Stimulated activated naive CD8-positive, alpha-beta T cell treated with anti-CD3 and anti-CD28 coated beads, Interleukin-15, amount 100 ng/mL, for 72 hours (primary cell): Measurements from ENCODE around the gene FGFR2.

ENCODE experiments used
- ATAC-seq: fragments of 150-1000 bp; cut with Tn5 transposase; 2 replicates; pipeline ENCODE4 v1.10.0; 2021; ENCODE audit warnings: mild to moderate bottlenecking, moderate library complexity
- DNase-seq, 2 donors: peaks; one replicate each; pipeline ENCODE4 v3.0.0; 2021 to 2022
- H3K27ac Mint-ChIP-seq, 2 donors: one replicate each; pipeline ENCODE4 v1.8.0; 2022; ENCODE audit warnings: mild to moderate bottlenecking in 2 of 2, mixed read lengths in 2 of 2, moderate library complexity in 2 of 2
- H3K27me3 Mint-ChIP-seq: one replicate; pipeline ENCODE4 v1.8.0; 2022; ENCODE audit warnings: mixed read lengths
- H3K4me1 Mint-ChIP-seq: one replicate; pipeline ENCODE4 v1.8.0; 2022; ENCODE audit warnings: mild to moderate bottlenecking, mixed read lengths
- H3K4me3 Mint-ChIP-seq, 2 donors: one replicate each; pipeline ENCODE4 v1.8.0; 2022; ENCODE audit warnings: mild to moderate bottlenecking in 2 of 2, mixed read lengths in 2 of 2, moderate library complexity in 1 of 2
- H3K9me3 Mint-ChIP-seq, 2 donors: one replicate each; pipeline ENCODE4 v1.8.0; 2022; ENCODE audit warnings: mixed read lengths in 2 of 2

The FGFR2 gene

GRCh38 chr10:121597504-121598262 lies 561 bp downstream of the FGFR2 start:
- Mint-ChIP-seq H3K4me3 (no peak overlapping the region), H3K9me3 (no peaks in the 10 kb centered on the region), H3K4me1 (peaks cover 8% of the 10 kb centered on the region), H3K27ac (no peak overlapping the region), H3K27me3 (peaks cover 78% of the 10 kb centered on the region)
- DNase-seq (no peak), ATAC-seq (peak; percentile 28)

- Mint-ChIP-seq H3K4me3 (peak overlapping the region; percentile 34 to 58), H3K9me3 (no peaks in the 10 kb centered on the region), H3K27ac (no peak overlapping the region), H3K4me1 (peaks cover 8% of the 10 kb centered on the region), H3K27me3 (peaks cover 78% of the 10 kb centered on the region)
- no peak for DNase-seq
- ATAC-seq, result no peak
These were observed 1.3 kb downstream of the FGFR2 start for GRCh38 chr10:121596689-121597503.

- Mint-ChIP-seq H3K4me3 (peak overlapping the region in 1 of 2 donors; percentile 58), H3K27me3 (peaks cover 71% of the 10 kb centered on the region), H3K9me3 (no peaks in the 10 kb centered on the region), H3K4me1 (peaks cover 8% of the 10 kb centered on the region), H3K27ac (no peak overlapping the region)
- ATAC-seq (no peak), DNase-seq (no peak)
These were observed 2.2 kb downstream of the FGFR2 start for GRCh38 chr10:121595806-121596688.

- Mint-ChIP-seq H3K9me3 (no peaks in the 10 kb centered on the region), H3K4me3 (no peak overlapping the region), H3K27ac (no peak overlapping the region), H3K4me1 (peaks cover 8% of the 10 kb centered on the region), H3K27me3 (peaks cover 64% of the 10 kb centered on the region)
- ATAC-seq (no peak), DNase-seq (no peak)
These were observed 2.9 kb downstream of the FGFR2 start for GRCh38 chr10:121595351-121595805.

GRCh38 chr10:121594623-121595350 lies 3.5 kb downstream of the FGFR2 start:
- H3K4me1 Mint-ChIP-seq, result peaks cover 8% of the 10 kb centered on the region
- ATAC-seq, result no peak
- H3K27ac Mint-ChIP-seq, result no peak overlapping the region
- H3K9me3 Mint-ChIP-seq, result no peaks in the 10 kb centered on the region
- DNase-seq, result no peak
- H3K27me3 Mint-ChIP-seq, result peaks cover 58% of the 10 kb centered on the region
- H3K4me3 Mint-ChIP-seq, result no peak overlapping the region

GRCh38 chr10:121594076-121594475 lies 4.2 kb downstream of the FGFR2 start:
- H3K4me1 Mint-ChIP-seq, result peaks cover 8% of the 10 kb centered on the region
- ATAC-seq (no peak), DNase-seq (no peak)
- H3K9me3 Mint-ChIP-seq, result no peaks in the 10 kb centered on the region
- H3K27me3 Mint-ChIP-seq, result peaks cover 51% of the 10 kb centered on the region
- H3K4me3 Mint-ChIP-seq, result no peak overlapping the region
- no peak overlapping the region for H3K27ac Mint-ChIP-seq

- peaks cover 45% of the 10 kb centered on the region for H3K27me3 Mint-ChIP-seq
- no peaks in the 10 kb centered on the region for H3K9me3 Mint-ChIP-seq
- H3K4me1 Mint-ChIP-seq, result peaks cover 8% of the 10 kb centered on the region
- H3K27ac Mint-ChIP-seq, result no peak overlapping the region
- ATAC-seq (no peak), DNase-seq (no peak)
- H3K4me3 Mint-ChIP-seq, result no peak overlapping the region
These were observed 4.8 kb downstream of the FGFR2 start for GRCh38 chr10:121593281-121594075.

- ATAC-seq (no peak), DNase-seq (no peak)
- no peak overlapping the region for H3K27ac Mint-ChIP-seq
- H3K4me1 Mint-ChIP-seq, result peaks cover 8% of the 10 kb centered on the region
- H3K4me3 Mint-ChIP-seq, result no peak overlapping the region
- H3K27me3 Mint-ChIP-seq, result peaks cover 46% of the 10 kb centered on the region
- H3K9me3 Mint-ChIP-seq, result peaks cover 0 to 8% of the 10 kb centered on the region in 2 donors
These were observed 5.9 kb downstream of the FGFR2 start for GRCh38 chr10:121592155-121592890.

GRCh38 chr10:121591186-121591585 lies 7.1 kb downstream of the FGFR2 start:
- Mint-ChIP-seq H3K27ac (no peak overlapping the region), H3K27me3 (peaks cover 43% of the 10 kb centered on the region), H3K9me3 (peaks cover 0 to 8% of the 10 kb centered on the region in 2 donors), H3K4me3 (no peak overlapping the region), H3K4me1 (no peaks in the 10 kb centered on the region)
- no peak for ATAC-seq
- DNase-seq, result no peak

GRCh38 chr10:121590772-121591171 lies 7.5 kb downstream of the FGFR2 start:
- no peak overlapping the region for H3K27ac Mint-ChIP-seq
- no peak overlapping the region for H3K4me3 Mint-ChIP-seq
- no peak for DNase-seq
- peaks cover 39% of the 10 kb centered on the region for H3K27me3 Mint-ChIP-seq
- peaks cover 0 to 8% of the 10 kb centered on the region in 2 donors for H3K9me3 Mint-ChIP-seq
- H3K4me1 Mint-ChIP-seq, result no peaks in the 10 kb centered on the region
- no peak for ATAC-seq

GRCh38 chr10:121589553-121589952 lies 8.7 kb downstream of the FGFR2 start:
- no peak for DNase-seq
- no peak for ATAC-seq
- Mint-ChIP-seq H3K27me3 (peaks cover 27% of the 10 kb centered on the region), H3K4me3 (no peak overlapping the region), H3K9me3 (peaks cover 0 to 8% of the 10 kb centered on the region in 2 donors), H3K27ac (no peak overlapping the region), H3K4me1 (no peaks in the 10 kb centered on the region)

GRCh38 chr10:121583857-121584256 lies 14.4 kb downstream of the FGFR2 start:
- Mint-ChIP-seq H3K9me3 (peaks cover 0 to 8% of the 10 kb centered on the region in 2 donors), H3K4me1 (no peaks in the 10 kb centered on the region), H3K27me3 (peaks cover 11% of the 10 kb centered on the region), H3K4me3 (no peak overlapping the region), H3K27ac (no peak overlapping the region)
- no peak for DNase-seq
- no peak for ATAC-seq

GRCh38 chr10:121583258-121583657 lies 15.0 kb downstream of the FGFR2 start:
- Mint-ChIP-seq H3K27ac (no peak overlapping the region), H3K4me3 (no peak overlapping the region), H3K27me3 (peaks cover 11% of the 10 kb centered on the region), H3K9me3 (peaks cover 0 to 8% of the 10 kb centered on the region in 2 donors), H3K4me1 (no peaks in the 10 kb centered on the region)
- DNase-seq (no peak), ATAC-seq (no peak)
